HepG2 (cell line): ENCODE measurements around the gene RPS6KA2. TPM values are rescaled to one million over a fixed set of nuclear protein-coding genes. Genes with fewer than 3 reads are reported as not detected.

Source experiments
- ATAC-seq: fragments of 200-7000 bp; cut with Tn5 transposase; 3 replicates; pipeline ENCODE4 v1.9.1; 2020; ENCODE audit warnings: mild to moderate bottlenecking, moderate library complexity
- BruUV-seq: library from RNA; stranded (reverse); fragments of 400-500 nt; replicated peaks from 2 replicates; lab custom pipeline; 2021; lab: Mats Ljungman, UMichigan
- CTCF ChIA-PET: fragments of 300-600 bp; formaldehyde crosslinking; extraction: SDS; loops from one replicate; lab custom pipeline; 2021; ENCODE audit warnings: low total read pairs, inconsistent platforms, low intra/inter-chr PET ratio; lab: Yijun Ruan, JAX
- POLR2A ChIA-PET: fragments of 350-600 bp; sonication (Branson Sonifier 250); formaldehyde crosslinking; loops from one replicate; lab custom pipeline; 2020; ENCODE audit warnings: antibody characterized with exemption, inconsistent platforms; lab: Yijun Ruan, JAX
- DNase-seq: peaks from one replicate; pipeline ENCODE4 v3.0.0-alpha.2; 2015; ENCODE audit warnings: low spot score
- FAIRE-seq: peaks from 3 replicates; lab custom pipeline; 2011; peaks lifted over from hg19 to GRCh38; lab: Jason Lieb, UNC
- H2AFZ ChIP-seq: one replicate; pipeline ENCODE4 v1.6.1; 2011; ENCODE audit warnings: low read length, inconsistent platforms
- H3K27ac ChIP-seq: fragments of 300-600 bp; 3 replicates; pipeline ENCODE4 v1.8.0; 2011; ENCODE audit warnings: mixed run types, mild to moderate bottlenecking, mixed read lengths, low read length, inconsistent platforms; ENCODE audit not compliant: insufficient read depth; ENCODE audit errors: extremely low read length
- H3K27me3 ChIP-seq, 2 experiments: fragments of 200-600 bp in 1 of 2; 2 replicates in 1 of 2; 3 replicates in 1 of 2; pipeline versions ENCODE4 v1.6.0 to v1.8.0; 2011; ENCODE audit warnings: low read length in 2 of 2, mild to moderate bottlenecking in 2 of 2, moderate library complexity in 2 of 2, inconsistent platforms in 1 of 2; ENCODE audit not compliant: insufficient read depth in 2 of 2, control insufficient read depth in 1 of 2
- H3K36me3 ChIP-seq, 2 experiments: fragments of 200-600 bp in 1 of 2; replicated peaks in 1 of 2; 2 replicates in 1 of 2; 3 replicates in 1 of 2; pipeline versions ENCODE4 v1.5.1 to v1.8.0; 2011; ENCODE audit warnings: low read length in 2 of 2, inconsistent platforms in 1 of 2; ENCODE audit not compliant: insufficient read depth in 2 of 2, control insufficient read depth in 1 of 2
- H3K4me1 ChIP-seq: 2 replicates; pipeline ENCODE4 v1.5.1; 2012; ENCODE audit warnings: low read length, inconsistent platforms; ENCODE audit not compliant: insufficient read depth
- H3K4me2 ChIP-seq: 2 replicates; pipeline ENCODE4 v1.6.0; 2011; ENCODE audit warnings: low read depth, low read length, inconsistent platforms
- H3K4me3 ChIP-seq, 3 experiments: fragments of 200-600 bp in 1 of 3; sonication (generic), shearing (Covaris generic) in 1 of 3; replicated peaks in 1 of 3; 2 replicates each; pipeline ENCODE4 v1.5.1; 2011 to 2016; ENCODE audit warnings: low read length in 3 of 3, inconsistent platforms in 2 of 3, low read depth in 2 of 3, mild to moderate bottlenecking in 2 of 3, control low read depth in 1 of 3, mixed read lengths in 1 of 3; ENCODE audit not compliant: insufficient read depth in 1 of 3
- H3K79me2 ChIP-seq: one replicate; pipeline ENCODE4 v1.6.1; 2011; ENCODE audit warnings: low read length, inconsistent platforms; ENCODE audit not compliant: insufficient read depth
- H3K9ac ChIP-seq: 2 replicates; pipeline ENCODE4 v1.6.0; 2011; ENCODE audit warnings: mild to moderate bottlenecking, low read depth, low read length, inconsistent platforms; ENCODE audit not compliant: insufficient read depth
- H3K9me3 ChIP-seq: 2 replicates; pipeline ENCODE4 v1.5.1; 2012; ENCODE audit warnings: mild to moderate bottlenecking, low read length
- H4K20me1 ChIP-seq: 2 replicates; pipeline ENCODE4 v1.6.0; 2011; ENCODE audit warnings: inconsistent platforms, mild to moderate bottlenecking, low read length, moderate library complexity; ENCODE audit not compliant: insufficient read depth
- GTF2F1 ChIP-seq: fragments of 150-350 bp; IDR thresholded peaks from 2 replicates; pipeline ENCODE4 v1.6.1; 2014; ENCODE audit warnings: low read length
- HNRNPUL1 ChIP-seq: fragments of 200-400 bp; formaldehyde crosslinking; IDR thresholded peaks from 2 replicates; pipeline ENCODE4 v1.6.1; 2017; ENCODE audit warnings: low read depth, mild to moderate bottlenecking, low read length, moderate library complexity
- PPARG ChIP-seq: conservative IDR thresholded peaks from 2 replicates; pipeline ENCODE4 v1.6.1; 2016; ENCODE audit warnings: missing biosample characterization, missing genetic modification reagents
- SIX4 ChIP-seq: sonication (generic); formaldehyde crosslinking; IDR thresholded peaks from 2 replicates; pipeline ENCODE4 v1.4.0; 2020; ENCODE audit warnings: missing genetic modification reagents
- SOX13 ChIP-seq, 3 experiments: fragments of 450-650 bp in 1 of 3; sonication (generic) in 1 of 3; formaldehyde crosslinking in 1 of 3; IDR thresholded peaks in 2 of 3; conservative IDR thresholded peaks in 1 of 3; 2 replicates each; pipeline versions ENCODE4 v1.5.0 to v1.6.1; 2016 to 2020; ENCODE audit warnings: antibody characterized with exemption in 1 of 3, mild to moderate bottlenecking in 1 of 3, missing compliant biosample characterization in 1 of 3, missing genetic modification reagents in 1 of 3, moderate library complexity in 1 of 3
- SP140L ChIP-seq: sonication (generic); formaldehyde crosslinking; IDR thresholded peaks from 2 replicates; pipeline ENCODE4 v1.4.0; 2020; ENCODE audit warnings: missing genetic modification reagents, borderline replicate concordance
- ZNF3 ChIP-seq: IDR thresholded peaks from 2 replicates; pipeline ENCODE4 v1.7.0; 2017; ENCODE audit warnings: inconsistent platforms
- ZNF460 ChIP-seq: sonication (generic); formaldehyde crosslinking; IDR thresholded peaks from 2 replicates; pipeline ENCODE4 v1.5.1; 2020; ENCODE audit warnings: missing genetic modification reagents, mild to moderate bottlenecking, borderline replicate concordance
- whole genome bisulfite sequencing: methylation state at CpG from one replicate; pipeline ENCODE4 v1.1.6; 2017; ENCODE audit warnings: low lambda C conversion rate; 5-methylcytosine and 5-hydroxymethylcytosine counted together
- in situ Hi-C: cut with HindIII; loops from 2 replicates; pipeline ENCODE4 v1.10.0; 2017; ENCODE audit warnings: low pct_unique_long_range_greater_than_20kb; ENCODE audit not compliant: extremely low pct_ligation_motif_present
- intact Hi-C: fragments of 100-400 bp; cut with micrococcal nuclease; formaldehyde crosslinking; loops from one replicate; pipeline ENCODE4 v1.10.0; 2022; ENCODE audit not compliant: unreplicated experiment
- polyA plus RNA-seq, 8 experiments: library from polyadenylated mRNA; depleted of rRNA in 3 of 8; stranded (reverse) in 7 of 8; unstranded in 1 of 8; fragments of >200 nt; fragmentation: Illumina TruSeq in 4 of 8; extraction: Trizol in 4 of 8; gene quantifications; 2 replicates each; pipeline versions ENCODE4 v1.2.1 to v1.2.3, GENCODE V29; 2011 to 2016; ENCODE audit warnings: low read depth in 4 of 8, missing spikeins in 1 of 8, mixed read lengths in 1 of 8; ENCODE audit not compliant: insufficient read depth in 1 of 8
- total RNA-seq, 5 experiments: library from RNA; depleted of rRNA; stranded (reverse); fragments of >200 nt; fragmentation: Illumina TruSeq; extraction: Trizol; gene quantifications; 2 replicates each; pipeline ENCODE4 v1.2.3, GENCODE V29; 2016; ENCODE audit warnings: low read depth in 1 of 5

Gene RPS6KA2
- total and polyA plus RNA-seq, 2 of the 13 experiments (the other 11 are each of a cell fraction or from before 2014, with no cell fraction given), result 0.22 to 0.38 TPM

DNA sequence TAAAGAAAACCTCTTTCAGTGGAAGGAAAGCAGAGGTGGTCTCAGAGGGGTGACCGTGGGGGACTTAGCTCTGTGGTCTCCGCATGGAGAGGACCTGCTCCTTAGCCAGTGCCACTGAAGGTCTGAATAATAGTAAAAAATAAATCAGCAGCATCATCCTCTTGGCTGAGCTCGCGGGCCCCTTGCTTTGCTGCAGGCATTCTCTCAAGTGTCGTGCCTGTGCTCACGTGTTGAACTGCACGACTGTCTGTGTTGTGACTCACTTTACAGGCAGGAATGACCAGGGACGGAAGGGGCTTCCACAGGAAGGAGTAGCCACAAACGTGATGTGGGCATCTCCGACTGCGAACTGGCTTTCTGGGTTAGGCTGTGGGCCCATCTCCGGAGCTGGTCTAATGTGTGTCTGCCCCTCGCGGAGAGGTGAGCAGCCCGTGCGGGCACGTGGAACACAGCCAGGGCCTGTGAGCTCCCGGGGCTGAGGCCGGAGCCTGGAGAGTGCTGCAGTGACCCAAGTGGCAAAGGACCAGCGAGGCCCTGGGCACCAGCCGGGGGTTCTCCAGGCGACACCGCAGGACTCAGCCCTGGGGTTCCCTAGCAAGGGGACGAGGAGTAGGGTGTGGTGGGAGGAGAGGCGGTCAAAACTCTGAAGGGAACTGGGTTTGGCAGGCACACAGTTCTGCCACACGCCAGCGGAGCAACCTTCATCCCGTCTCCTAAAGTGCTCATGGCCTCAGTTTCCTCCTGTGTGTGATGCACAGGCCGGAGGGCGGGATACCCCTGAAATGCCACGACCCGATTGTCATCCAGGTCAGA is 129.8 kb downstream of the RPS6KA2 start:
- Histone ChIP-seq H3K27me3 (peaks cover 16 to 90% of the 10 kb centered on the region in 2 experiments), H3K9me3 (no peaks in the 10 kb centered on the region), H3K9ac (no peak overlapping the region), H3K79me2 (no peaks in the 10 kb centered on the region), H3K27ac (no peak overlapping the region), H3K4me2 (no peak overlapping the region), H2AFZ (no peak overlapping the region), H3K36me3 (no peaks in the 10 kb centered on the region), H3K4me1 (no peaks in the 10 kb centered on the region), H3K4me3 (no peak overlapping the region), H4K20me1 (no peaks in the 10 kb centered on the region)
- intact Hi-C loops, result no loop called here
- 36% methylated on average over 32 of the region's 32 CpGs for WGBS
- in situ Hi-C loops, result no loop called here
- no peak for FAIRE-seq
- ChIA-PET POLR2A (no interaction called here), CTCF (no interaction called here)
- no peak for DNase-seq
- ATAC-seq, result no peak
- TF ChIP-seq GTF2F1, result no peak
- TF ChIP-seq ZNF3 (CRISPR knock-in tag), result no peak
- TF ChIP-seq PPARG, result no peak
- no peak for TF ChIP-seq ZNF460 (CRISPR knock-in tag)
- no peak for TF ChIP-seq SIX4
- TF ChIP-seq SP140L (CRISPR knock-in tag), result no peak
- BruUV-seq, result no TSS peak

DNA sequence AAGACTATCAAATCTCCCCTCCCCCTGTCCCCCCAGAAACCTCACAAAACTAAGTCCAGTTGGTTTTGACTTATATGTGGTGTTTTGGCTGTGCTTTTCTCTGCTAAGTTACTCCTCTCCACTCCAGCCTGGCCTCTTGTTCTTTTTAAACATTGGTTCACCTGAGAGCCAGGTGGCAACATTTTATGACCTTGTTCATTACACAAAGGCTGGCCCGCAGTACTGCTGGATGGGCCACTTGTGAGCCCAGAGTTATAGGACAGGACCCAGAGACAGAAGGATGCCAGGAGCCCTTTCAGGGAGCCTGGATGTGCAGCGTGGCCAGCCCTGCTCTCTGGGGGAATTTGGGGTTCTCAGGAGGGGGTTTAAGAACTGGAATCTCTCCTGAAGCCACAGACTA is 130.6 kb downstream of the RPS6KA2 start:
- no peaks in the 10 kb centered on the region for H3K36me3 ChIP-seq
- intact Hi-C loops (no loop called here), in situ Hi-C loops (no loop called here)
- 11% methylated on average over 2 of the region's 2 CpGs for WGBS
- H3K4me1 ChIP-seq, result no peaks in the 10 kb centered on the region
- DNase-seq (no peak), FAIRE-seq (no peak), ATAC-seq (no peak)
- H3K4me3 ChIP-seq, result no peak overlapping the region
- CTCF ChIA-PET, result no interaction called here
- H3K27ac ChIP-seq, result no peak overlapping the region
- H2AFZ ChIP-seq, result no peak overlapping the region
- no peak overlapping the region for H3K4me2 ChIP-seq
- H3K9ac ChIP-seq, result no peak overlapping the region
- TF ChIP-seq HNRNPUL1 (no peak), SOX13 (IDR thresholded peaks at IDR 0.05) (no peak), SOX13 (CRISPR knock-in tag; conservative IDR thresholded peaks at IDR 0.05 in 1 of 2, IDR thresholded peaks at IDR 0.05 in 1 of 2) (no peak)
- TF ChIP-seq, all 625 proteins: peak for 0
- POLR2A ChIA-PET, result no interaction called here
- Histone ChIP-seq H3K27me3 (peaks cover 16 to 86% of the 10 kb centered on the region in 2 experiments), H4K20me1 (no peaks in the 10 kb centered on the region), H3K79me2 (no peaks in the 10 kb centered on the region), H3K9me3 (no peaks in the 10 kb centered on the region)
- no TSS peak for BruUV-seq
